H7 (cell line): ENCODE data around the gene NPTN. TPM values are rescaled to one million over a fixed set of nuclear protein-coding genes. Genes with fewer than 3 reads are reported as not detected.

ENCODE experiments used
- DNase-seq: peaks from one replicate; pipeline ENCODE4 v3.0.0; 2012
- H3K27me3 ChIP-seq: 2 replicates; pipeline ENCODE4 v1.6.0; 2011; ENCODE audit warnings: mild to moderate bottlenecking, low read length; ENCODE audit not compliant: control insufficient read depth, insufficient read depth
- H3K36me3 ChIP-seq: replicated peaks from 2 replicates; pipeline ENCODE4 v1.5.1; 2011; ENCODE audit warnings: low read length; ENCODE audit not compliant: control insufficient read depth, insufficient read depth
- H3K4me3 ChIP-seq: 2 replicates; pipeline ENCODE4 v1.5.1; 2011; ENCODE audit warnings: low read depth, mild to moderate bottlenecking, control low read depth, low read length, moderate library complexity; ENCODE audit not compliant: insufficient read depth
- total RNA-seq: library from RNA; depleted of rRNA; stranded (reverse); fragments of >200 nt; shearing (Covaris generic); gene quantifications from 2 replicates; pipeline ENCODE4 v1.2.3, GENCODE V29; 2014; rRNA removed

The NPTN gene
- 72.9 and 85.4 TPM in 2 replicates for total RNA-seq

DNA sequence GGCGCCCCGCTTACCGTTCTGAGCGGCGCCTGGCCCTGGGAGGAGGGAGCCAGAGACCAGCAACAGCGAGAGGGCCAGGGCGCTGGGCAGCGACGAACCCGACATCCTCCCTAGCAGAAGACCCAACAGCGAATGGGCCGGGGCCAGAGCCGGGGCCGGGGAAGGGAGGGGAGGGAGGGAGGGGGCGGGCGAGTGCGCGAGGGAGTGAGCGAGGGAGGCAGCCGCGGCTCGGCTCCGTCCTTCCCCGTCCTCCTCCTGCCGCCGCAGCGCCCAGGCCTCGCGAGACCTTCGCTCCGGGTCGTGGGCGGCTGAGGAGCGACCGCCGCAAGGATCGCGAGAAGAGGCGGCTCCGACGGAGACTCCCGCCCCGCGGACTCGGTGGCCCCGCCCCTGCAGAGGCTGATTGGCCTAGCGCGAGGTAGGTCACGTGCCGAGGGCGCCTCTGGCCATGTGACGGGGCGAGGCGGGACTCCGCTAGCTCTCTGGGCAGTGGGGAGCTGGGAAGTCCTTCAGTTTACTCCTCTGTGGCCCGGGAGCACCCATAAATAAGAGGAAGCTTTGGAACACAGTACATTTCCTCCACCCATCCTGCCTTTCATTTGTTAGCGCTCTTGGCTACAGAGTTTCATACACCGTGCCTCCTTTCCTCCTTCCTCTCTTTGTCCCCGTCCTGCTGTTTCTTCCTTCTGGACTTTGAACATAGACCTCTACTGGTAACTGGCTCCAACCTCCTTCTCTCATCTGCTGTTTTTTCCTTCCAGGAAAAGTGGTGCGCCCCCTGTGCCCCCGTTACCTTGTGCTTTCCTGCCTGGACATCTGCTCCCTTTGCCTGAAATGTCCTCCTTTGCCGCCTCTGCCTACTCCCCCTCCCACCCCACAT, at the start of gene NPTN:
TSS of gene NPTN (minus strand) at position 279 of the 880 bp plus-strand sequence. CDS start at position 105, 174 bp downstream.
- peak within 1 kb of the TSS; percentile 79 for H3K4me3 ChIP-seq
- no peaks in the 10 kb centered on the region for H3K27me3 ChIP-seq
- H3K36me3 ChIP-seq, result no peaks in the 10 kb centered on the region
- DNase-seq, result peak; percentile 96

GRCh38 chr15:73682600-73683090, 49.5 kb upstream of the NPTN start:
- Histone ChIP-seq H3K4me3 (no peak overlapping the region), H3K27me3 (no peaks in the 10 kb centered on the region), H3K36me3 (no peaks in the 10 kb centered on the region)
- DNase-seq, result no peak

DNA sequence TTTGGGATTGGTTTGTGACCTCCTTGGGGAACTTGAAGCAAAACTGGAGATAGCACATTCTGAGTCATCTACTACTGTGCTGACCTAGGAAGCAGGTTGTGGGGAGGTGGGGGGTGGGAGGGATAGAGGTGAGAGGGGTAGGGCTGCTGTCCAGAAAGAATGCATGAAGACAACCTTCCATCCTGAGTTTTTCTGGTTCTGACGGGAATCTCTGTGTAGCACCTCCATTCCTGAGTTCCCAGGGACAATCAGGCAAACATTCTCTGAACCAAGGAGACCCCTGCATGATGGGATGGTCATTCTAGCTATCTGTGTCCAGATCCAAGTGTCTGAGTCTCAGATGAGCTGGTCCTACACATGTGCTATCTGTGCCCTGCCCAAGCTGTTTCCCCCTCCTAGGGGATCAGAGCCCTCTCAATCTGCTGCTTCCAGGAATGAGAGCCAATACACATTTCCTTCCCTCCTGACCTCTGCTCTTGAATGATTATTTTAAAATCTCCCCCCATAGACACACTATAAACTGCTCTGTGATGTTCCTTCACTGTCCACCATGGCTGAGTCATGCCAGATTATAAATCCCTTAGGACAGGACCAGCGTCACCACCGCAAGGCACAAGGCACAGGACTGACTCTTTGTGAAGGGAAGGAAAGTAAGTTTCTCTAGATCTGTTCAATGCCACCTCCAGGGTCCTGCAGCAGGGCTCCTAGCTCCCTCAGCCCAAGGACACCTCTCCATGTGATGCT, 48.8 kb upstream of the NPTN start:
- no peaks in the 10 kb centered on the region for H3K27me3 ChIP-seq
- no peak for DNase-seq
- no peak overlapping the region for H3K4me3 ChIP-seq
- H3K36me3 ChIP-seq, result no peaks in the 10 kb centered on the region

DNA sequence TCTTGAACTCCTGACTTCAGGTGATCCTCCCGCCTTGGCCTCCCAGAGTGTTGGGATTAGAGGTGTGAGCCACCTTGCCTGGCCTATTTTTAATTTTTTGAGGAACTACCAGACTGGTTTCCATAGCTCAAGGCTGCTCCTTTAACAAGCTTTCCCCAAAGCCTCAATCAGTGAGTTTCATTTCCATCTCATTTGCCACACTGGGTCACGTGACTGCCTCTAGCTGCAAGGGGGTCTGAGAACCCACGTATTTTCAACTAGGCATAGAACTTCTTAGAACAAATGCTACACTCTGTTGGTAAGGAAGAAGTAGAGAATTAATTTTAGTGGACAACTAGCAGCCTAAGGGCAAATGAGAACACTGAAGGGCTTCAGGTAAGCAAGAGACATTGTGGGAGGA, 47.9 kb upstream of the NPTN start:
- DNase-seq, result no peak
- Histone ChIP-seq H3K36me3 (no peaks in the 10 kb centered on the region), H3K4me3 (no peak overlapping the region), H3K27me3 (no peaks in the 10 kb centered on the region)

GRCh38 chr15:73680549-73680948, 47.4 kb upstream of the NPTN start:
- Histone ChIP-seq H3K36me3 (no peaks in the 10 kb centered on the region), H3K4me3 (no peak overlapping the region)
- DNase-seq, result no peak

DNA sequence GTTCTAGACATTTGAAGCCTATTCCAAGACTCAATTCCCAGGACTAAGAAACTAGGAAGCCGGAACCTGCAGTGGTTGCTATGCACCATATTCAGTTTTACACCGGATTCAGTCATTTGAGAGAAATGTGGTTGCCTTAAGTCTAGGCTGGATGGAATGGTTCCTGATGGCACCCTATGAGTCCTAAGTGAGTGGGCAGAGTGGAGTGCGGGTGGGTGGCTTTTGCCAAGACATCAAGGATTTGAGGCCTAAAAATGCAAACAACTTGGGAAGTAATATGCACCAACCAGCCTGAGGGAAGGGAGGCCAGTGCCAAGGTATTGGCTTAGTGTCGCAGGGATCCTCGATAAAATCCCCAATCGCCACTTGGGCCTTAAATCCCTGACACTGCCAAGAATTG, 46.8 kb upstream of the NPTN start:
- Histone ChIP-seq H3K36me3 (no peaks in the 10 kb centered on the region), H3K27me3 (no peaks in the 10 kb centered on the region), H3K4me3 (no peak overlapping the region)
- DNase-seq, result no peak

More at GRCh38 chr15:73680549-73680948, 47.4 kb upstream of the NPTN start:
- H3K27me3 ChIP-seq, result no peaks in the 10 kb centered on the region

GRCh38 chr15:73679180-73679579, 46.0 kb upstream of the NPTN start:
- no peaks in the 10 kb centered on the region for H3K27me3 ChIP-seq
- no peak overlapping the region for H3K4me3 ChIP-seq
- H3K36me3 ChIP-seq, result no peaks in the 10 kb centered on the region
- DNase-seq, result no peak

DNA sequence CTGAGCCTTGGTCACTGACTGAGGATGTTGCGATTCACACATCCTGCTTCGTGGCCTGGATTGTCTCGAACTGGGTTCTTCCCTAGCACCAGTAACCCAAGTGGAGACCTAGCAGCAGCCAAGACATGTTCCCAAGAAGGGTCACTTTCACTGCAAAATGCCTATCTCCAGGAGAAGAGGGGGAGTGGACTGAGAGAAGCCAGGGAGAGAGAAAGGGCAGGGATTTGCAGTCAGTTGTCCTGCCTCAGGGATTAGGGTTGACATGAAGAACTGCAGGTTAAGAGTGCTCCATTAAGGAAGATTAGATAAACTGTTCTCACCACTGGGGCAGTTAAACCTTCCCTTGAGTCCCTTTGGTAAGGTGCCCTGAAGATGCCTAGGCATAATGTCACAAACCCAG, 45.3 kb upstream of the NPTN start:
- no peaks in the 10 kb centered on the region for H3K36me3 ChIP-seq
- DNase-seq, result no peak
- no peak overlapping the region for H3K4me3 ChIP-seq
- H3K27me3 ChIP-seq, result no peaks in the 10 kb centered on the region

GRCh38 chr15:73677733-73678132, 44.5 kb upstream of the NPTN start:
- Histone ChIP-seq H3K27me3 (no peaks in the 10 kb centered on the region), H3K36me3 (no peaks in the 10 kb centered on the region), H3K4me3 (no peak overlapping the region)
- no peak for DNase-seq

GRCh38 chr15:73677146-73677607, 44.0 kb upstream of the NPTN start:
- no peaks in the 10 kb centered on the region for H3K36me3 ChIP-seq
- DNase-seq, result peak; percentile 67
- H3K27me3 ChIP-seq, result peaks cover 2% of the 10 kb centered on the region; the same call in 1 of the 2 replicates
- no peak overlapping the region for H3K4me3 ChIP-seq

GRCh38 chr15:73674587-73674986, 41.4 kb upstream of the NPTN start:
- DNase-seq, result no peak
- Histone ChIP-seq H3K36me3 (no peaks in the 10 kb centered on the region), H3K4me3 (no peak overlapping the region), H3K27me3 (peaks cover 2% of the 10 kb centered on the region; the same call in 1 of the 2 replicates)

GRCh38 chr15:73660455-73660854, 27.3 kb upstream of the NPTN start:
- no peak for DNase-seq
- Histone ChIP-seq H3K4me3 (no peak overlapping the region), H3K27me3 (no peaks in the 10 kb centered on the region), H3K36me3 (no peaks in the 10 kb centered on the region)

GRCh38 chr15:73658645-73659044, 25.5 kb upstream of the NPTN start:
- Histone ChIP-seq H3K27me3 (no peaks in the 10 kb centered on the region), H3K4me3 (no peak overlapping the region), H3K36me3 (no peaks in the 10 kb centered on the region)
- DNase-seq, result no peak

GRCh38 chr15:73655724-73656123, 22.5 kb upstream of the NPTN start:
- Histone ChIP-seq H3K36me3 (no peaks in the 10 kb centered on the region), H3K27me3 (no peaks in the 10 kb centered on the region), H3K4me3 (no peak overlapping the region)
- DNase-seq, result no peak

GRCh38 chr15:73654659-73655058, 21.5 kb upstream of the NPTN start:
- no peaks in the 10 kb centered on the region for H3K36me3 ChIP-seq
- DNase-seq, result no peak
- no peak overlapping the region for H3K4me3 ChIP-seq
- no peaks in the 10 kb centered on the region for H3K27me3 ChIP-seq
